ENCODE measurements around the gene PTCD1.

PTCD1 gene

GRCh38 chr7:99369767-99370391 lies 68.7 kb downstream of the PTCD1 start:
- FAIRE-seq = no peak

GRCh38 chr7:99368750-99369389 lies 69.7 kb downstream of the PTCD1 start:
- FAIRE-seq = no peak
- DNase-seq (ENCODE audit: low spot score) = no peak

More at GRCh38 chr7:99369767-99370391, 68.7 kb downstream of the PTCD1 start:
- DNase-seq (ENCODE audit: low spot score) = no peak

All from RCC 7860 (cell line).